Thyroid gland (tissue), 4 donors: ENCODE results near the gene IL27RA.

Experiments
- POLR2A ChIP-seq, 2 donors: fragments of 450-650 bp; IDR thresholded peaks; one replicate each; pipeline ENCODE4 v1.6.1; 2017; ENCODE audit warnings: antibody characterized with exemption in 2 of 2, mild to moderate bottlenecking in 2 of 2, moderate library complexity in 1 of 2
- TF ChIP-seq, protein P1 (sequence below), 6 experiments: fragments of 200-600 bp in 3 of 6; fragments of 450-650 bp in 3 of 6; sonication (generic) in 3 of 6; IDR thresholded peaks; one replicate each; pipeline ENCODE4 v1.5.1; 2016 to 2019; ENCODE audit warnings: antibody characterized with exemption in 6 of 6, mild to moderate bottlenecking in 2 of 6, inconsistent platforms in 1 of 6, moderate library complexity in 1 of 6

DNA sequence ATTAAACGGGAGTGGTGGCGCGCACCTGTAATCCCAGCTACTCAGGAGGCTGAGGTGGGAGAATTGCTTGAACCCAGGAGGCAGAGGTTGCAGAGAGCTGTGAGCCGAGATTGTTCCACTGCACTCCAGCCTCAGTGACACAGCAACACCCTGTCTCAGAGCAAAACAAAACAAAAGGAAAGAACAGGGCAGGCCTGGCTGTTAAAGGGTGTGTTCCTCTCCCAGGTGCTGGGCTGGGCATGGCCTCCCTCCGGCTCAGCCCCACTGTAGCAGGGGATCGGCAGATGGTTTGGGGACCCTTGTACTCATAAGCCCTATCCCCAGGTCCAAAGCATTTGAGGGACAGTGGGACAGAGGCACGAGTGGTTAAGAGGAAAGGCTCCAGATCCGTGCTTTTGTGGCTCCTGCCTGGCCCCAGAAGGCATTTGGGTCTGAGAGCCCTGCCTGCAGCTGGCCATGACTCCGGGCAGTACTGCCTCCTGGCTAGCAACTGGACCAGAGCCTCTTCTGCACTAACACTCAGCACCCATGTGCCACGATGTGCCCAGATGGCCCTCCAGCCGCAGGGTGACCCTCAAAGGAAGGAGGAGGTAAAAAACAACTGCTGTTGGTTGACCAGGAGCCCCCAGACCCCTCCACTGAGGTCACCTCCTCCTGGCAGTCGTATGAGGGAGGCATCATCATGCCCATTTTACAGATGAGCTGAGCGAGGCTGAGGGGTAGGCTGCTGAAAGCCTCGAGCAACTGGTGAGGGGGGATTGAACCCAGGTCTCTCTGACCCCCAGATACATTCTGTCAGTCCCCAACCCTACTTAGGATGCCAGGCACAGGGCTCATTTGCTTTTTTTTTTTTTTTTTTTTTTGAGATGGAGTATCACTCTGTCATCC is 35.4 kb upstream of the IL27RA start:
- TF ChIP-seq, protein P1, sequence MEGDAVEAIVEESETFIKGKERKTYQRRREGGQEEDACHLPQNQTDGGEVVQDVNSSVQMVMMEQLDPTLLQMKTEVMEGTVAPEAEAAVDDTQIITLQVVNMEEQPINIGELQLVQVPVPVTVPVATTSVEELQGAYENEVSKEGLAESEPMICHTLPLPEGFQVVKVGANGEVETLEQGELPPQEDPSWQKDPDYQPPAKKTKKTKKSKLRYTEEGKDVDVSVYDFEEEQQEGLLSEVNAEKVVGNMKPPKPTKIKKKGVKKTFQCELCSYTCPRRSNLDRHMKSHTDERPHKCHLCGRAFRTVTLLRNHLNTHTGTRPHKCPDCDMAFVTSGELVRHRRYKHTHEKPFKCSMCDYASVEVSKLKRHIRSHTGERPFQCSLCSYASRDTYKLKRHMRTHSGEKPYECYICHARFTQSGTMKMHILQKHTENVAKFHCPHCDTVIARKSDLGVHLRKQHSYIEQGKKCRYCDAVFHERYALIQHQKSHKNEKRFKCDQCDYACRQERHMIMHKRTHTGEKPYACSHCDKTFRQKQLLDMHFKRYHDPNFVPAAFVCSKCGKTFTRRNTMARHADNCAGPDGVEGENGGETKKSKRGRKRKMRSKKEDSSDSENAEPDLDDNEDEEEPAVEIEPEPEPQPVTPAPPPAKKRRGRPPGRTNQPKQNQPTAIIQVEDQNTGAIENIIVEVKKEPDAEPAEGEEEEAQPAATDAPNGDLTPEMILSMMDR (IDR thresholded peaks at IDR 0.05) = no peak
- no peak for TF ChIP-seq POLR2A (IDR thresholded peaks at IDR 0.05)
